Pancreas (tissue), 10 donors: ENCODE results near the gene NCBP2L. TPM values are rescaled to one million over a fixed set of nuclear protein-coding genes. Genes with fewer than 3 reads are reported as not detected.
A peak's percentile ranks its signal among the peaks of the same experiment; 100 is the strongest.

Experiments used
- ATAC-seq, 4 donors: fragments of 200-7000 bp; cut with Tn5 transposase; one replicate each; pipeline versions ENCODE4 v1.8.0 to v1.9.1; 2020; ENCODE audit warnings: mild to moderate bottlenecking in 4 of 4, moderate library complexity in 4 of 4
- DNase-seq, 6 donors: peaks; one replicate each; pipeline ENCODE4 v3.0.0-alpha.2; 2020
- FAIRE-seq: peaks from 2 replicates; lab custom pipeline; 2012; peaks lifted over from hg19 to GRCh38; lab: Jason Lieb, UNC
- H3K27ac ChIP-seq, 4 donors: fragments of 200-600 bp; sonication (generic); 1 replicate in 3 of 4; 2 replicates in 1 of 4; pipeline versions ENCODE4 v1.5.0 to v1.8.0; 2020
- H3K27me3 ChIP-seq, 4 donors: fragments of 200-600 bp; one replicate each; pipeline ENCODE4 v1.8.0; 2021
- H3K36me3 ChIP-seq, 3 donors: fragments of 200-600 bp; sonication (generic) in 1 of 3; one replicate each; pipeline versions ENCODE4 v1.5.0 to v1.8.0; 2020 to 2021
- H3K4me1 ChIP-seq, 3 donors: fragments of 200-600 bp; one replicate each; pipeline ENCODE4 v1.8.0; 2021
- H3K4me3 ChIP-seq, 4 donors: fragments of 200-600 bp; sonication (generic) in 2 of 4; one replicate each; pipeline versions ENCODE4 v1.5.0 to v1.8.0; 2020 to 2021
- H3K9me3 ChIP-seq, 4 donors: fragments of 200-600 bp; one replicate each; pipeline ENCODE4 v1.8.0; 2021
- WGBS, 2 donors: extraction: QIAGEN DNeasy Blood & Tissue Kit; methylation state at CpG; one replicate each; pipeline ENCODE4 v1.1.7; 2013; 5-methylcytosine and 5-hydroxymethylcytosine counted together
- intact Hi-C, 3 donors: fragments of 100-400 bp; cut with DNase I; formaldehyde crosslinking; loops; one replicate each; pipeline versions ENCODE4 v1.11.1 to v1.14.2; 2022
- polyA plus RNA-seq, 2 donors: library from polyadenylated mRNA; stranded (reverse); fragments of 200-250 nt; gene quantifications; one replicate each; pipeline ENCODE4 v1.2.3, GENCODE V29; 2013
- total RNA-seq, 6 donors: library from RNA; stranded (reverse); fragmentation: NEBNext Ultra II Directional in 4 of 6; extraction: Animal tissue kit (Norgen Biotek cat#: 25700) in 4 of 6; gene quantifications; one replicate each; pipeline versions ENCODE4 v1.2.1 to v1.2.4, GENCODE V29; 2021 to 2023
- TF ChIP-seq, protein P1 (sequence below), 4 donors: fragments of 200-600 bp; sonication (generic) in 3 of 4; IDR thresholded peaks; one replicate each; pipeline versions ENCODE4 v1.5.0 to v1.8.0; 2021; ENCODE audit warnings: antibody characterized with exemption in 4 of 4
- donor health status: healthy with polysubstance abuse.
- donor health status: DM: no; HTN: no; CAD: no; lungs with moderate emphysema.
- donor health status: DM: no; HTN: no; CAD: no.
- donor health status: control.
- donor health status: control.
- donor health status: Bipolar disorder and iron deficiency.
- donor health status: DM: yes; HTN: yes; CAD: no.
- donor health status: DM: no; HTN: no; CAD: no.
- donor health status: DM: no; HTN: no; CAD: no.
- donor health status: DM: yes; HTN: yes; CAD: no.

Gene NCBP2L
- total and polyA plus RNA-seq, 8 donors = 0.11 to 0.38 (median 0.20) TPM; not detected in 3

DNA sequence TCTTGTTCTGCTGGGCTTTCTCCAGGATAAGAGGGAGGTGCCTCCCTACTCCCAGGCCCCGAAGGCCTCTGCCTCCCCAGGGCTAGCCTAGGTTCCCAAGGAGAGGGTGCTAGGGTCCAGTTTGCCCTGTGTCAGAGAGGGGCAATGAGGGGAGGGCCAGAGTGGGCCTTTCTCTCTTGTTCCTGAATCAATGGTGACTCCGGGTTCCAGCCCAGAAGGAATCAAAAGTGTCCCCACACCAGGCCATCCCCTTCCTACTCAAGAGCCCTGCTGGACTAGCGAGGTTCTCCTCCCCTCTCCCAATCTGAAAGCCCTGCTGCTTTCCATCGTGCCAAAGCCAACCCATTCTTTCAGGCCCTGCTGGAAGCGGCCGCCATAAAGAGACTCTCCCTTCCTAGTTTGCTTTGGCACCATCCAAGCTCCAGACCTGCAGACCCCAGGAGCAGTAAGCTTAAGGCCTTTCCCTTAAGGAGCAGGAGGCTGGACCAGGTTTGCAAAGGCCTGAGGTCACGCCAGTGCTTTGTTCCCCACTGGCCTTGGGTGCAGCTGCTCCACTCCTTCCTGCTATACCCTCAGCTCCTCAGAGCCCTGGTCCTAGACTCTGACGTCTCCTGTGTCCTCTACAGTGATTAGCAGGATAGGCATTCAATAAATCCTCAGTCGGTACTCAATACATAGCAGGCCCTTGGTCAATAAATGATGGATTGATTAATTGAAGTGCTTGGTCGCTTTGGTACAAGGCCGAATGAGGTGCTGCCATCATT is 12.5 kb upstream of the NCBP2L start:
- TF ChIP-seq, protein P1, sequence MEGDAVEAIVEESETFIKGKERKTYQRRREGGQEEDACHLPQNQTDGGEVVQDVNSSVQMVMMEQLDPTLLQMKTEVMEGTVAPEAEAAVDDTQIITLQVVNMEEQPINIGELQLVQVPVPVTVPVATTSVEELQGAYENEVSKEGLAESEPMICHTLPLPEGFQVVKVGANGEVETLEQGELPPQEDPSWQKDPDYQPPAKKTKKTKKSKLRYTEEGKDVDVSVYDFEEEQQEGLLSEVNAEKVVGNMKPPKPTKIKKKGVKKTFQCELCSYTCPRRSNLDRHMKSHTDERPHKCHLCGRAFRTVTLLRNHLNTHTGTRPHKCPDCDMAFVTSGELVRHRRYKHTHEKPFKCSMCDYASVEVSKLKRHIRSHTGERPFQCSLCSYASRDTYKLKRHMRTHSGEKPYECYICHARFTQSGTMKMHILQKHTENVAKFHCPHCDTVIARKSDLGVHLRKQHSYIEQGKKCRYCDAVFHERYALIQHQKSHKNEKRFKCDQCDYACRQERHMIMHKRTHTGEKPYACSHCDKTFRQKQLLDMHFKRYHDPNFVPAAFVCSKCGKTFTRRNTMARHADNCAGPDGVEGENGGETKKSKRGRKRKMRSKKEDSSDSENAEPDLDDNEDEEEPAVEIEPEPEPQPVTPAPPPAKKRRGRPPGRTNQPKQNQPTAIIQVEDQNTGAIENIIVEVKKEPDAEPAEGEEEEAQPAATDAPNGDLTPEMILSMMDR (IDR thresholded peaks at IDR 0.05) = no peak
- intact Hi-C loops = no loop called here
- Histone ChIP-seq H3K27me3 (no peaks in the 10 kb centered on the region), H3K36me3 (no peaks in the 10 kb centered on the region), H3K27ac (no peak overlapping the region), H3K9me3 (no peaks in the 10 kb centered on the region), H3K4me1 (peaks cover 0 to 4% (median 0%) of the 10 kb centered on the region in 3 donors), H3K4me3 (no peak overlapping the region)
- DNase-seq = no peak
- 68 to 74% methylated on average over 10 to 11 of the region's 11 CpGs for WGBS, 2 donors
- ATAC-seq = peak; percentile 19 to 72 (median 47)
- FAIRE-seq = no peak

GRCh38 chrX:107766470-107767150 is 10.9 kb upstream of the NCBP2L start:
- no peaks in the 10 kb centered on the region for H3K9me3 ChIP-seq
- H3K4me3 ChIP-seq = no peak overlapping the region
- peak; percentile 42 to 82 (median 65) for ATAC-seq
- H3K36me3 ChIP-seq = no peaks in the 10 kb centered on the region
- intact Hi-C loops = no loop called here
- no peak for FAIRE-seq
- H3K4me1 ChIP-seq = peaks cover 0 to 4% (median 0%) of the 10 kb centered on the region in 3 donors
- TF ChIP-seq, protein P1 (IDR thresholded peaks at IDR 0.05) = no peak
- H3K27me3 ChIP-seq = no peaks in the 10 kb centered on the region
- no peak overlapping the region for H3K27ac ChIP-seq
- DNase-seq = peak in 1 of 6 donors; percentile 7
- 81 to 86% methylated on average over 8 of the region's 8 CpGs for WGBS, 2 donors

GRCh38 chrX:107768051-107768450 is 9.5 kb upstream of the NCBP2L start:
- Histone ChIP-seq H3K4me3 (no peak overlapping the region), H3K36me3 (no peaks in the 10 kb centered on the region), H3K9me3 (no peaks in the 10 kb centered on the region), H3K27me3 (no peaks in the 10 kb centered on the region), H3K27ac (no peak overlapping the region), H3K4me1 (peaks cover 0 to 4% (median 0%) of the 10 kb centered on the region in 3 donors)
- ATAC-seq (peak in 2 of 4 donors; percentile 15 to 44), DNase-seq (no peak), FAIRE-seq (no peak)
- WGBS, 2 donors = 63 to 69% methylated on average over 3 of the region's 3 CpGs
- intact Hi-C loops = no loop called here
- TF ChIP-seq, protein P1 (IDR thresholded peaks at IDR 0.05) = no peak

- Histone ChIP-seq H3K27ac (no peak overlapping the region), H3K36me3 (no peaks in the 10 kb centered on the region), H3K27me3 (no peaks in the 10 kb centered on the region), H3K4me3 (no peak overlapping the region), H3K9me3 (no peaks in the 10 kb centered on the region), H3K4me1 (peaks cover 0 to 4% (median 0%) of the 10 kb centered on the region in 3 donors)
- TF ChIP-seq, protein P1 (IDR thresholded peaks at IDR 0.05) = no peak
- DNase-seq = no peak
- intact Hi-C loops = loop anchor here in 1 of 3 donors (10.0 kb wide), 1 partner anchor 95 kb away; no protein-coding TSS in a partner anchor
- 79 to 97% methylated on average over 7 of the region's 7 CpGs for WGBS, 2 donors
- no peak for ATAC-seq
- no peak for FAIRE-seq
Observed at GRCh38 chrX:107769581-107770317, 7.8 kb upstream of the NCBP2L start.
